Stimulated activated CD4-positive, alpha-beta T cell treated with anti-CD3 and anti-CD28 coated beads, TNF-alpha, amount 100 ng/mL, for 4 hours (primary cell): ENCODE data around the gene ADNP2.
"Not testable (repeated sequence)": the region's sequence is repeated elsewhere in the genome, so short reads cannot be mapped to it uniquely, and the experiment has no call there.

Experiments used
- DNase-seq, 3 experiments: peaks; one replicate each; pipeline ENCODE4 v3.0.0-alpha.2; 2020; ENCODE audit warnings: low read depth in 3 of 3

The ADNP2 gene

DNA sequence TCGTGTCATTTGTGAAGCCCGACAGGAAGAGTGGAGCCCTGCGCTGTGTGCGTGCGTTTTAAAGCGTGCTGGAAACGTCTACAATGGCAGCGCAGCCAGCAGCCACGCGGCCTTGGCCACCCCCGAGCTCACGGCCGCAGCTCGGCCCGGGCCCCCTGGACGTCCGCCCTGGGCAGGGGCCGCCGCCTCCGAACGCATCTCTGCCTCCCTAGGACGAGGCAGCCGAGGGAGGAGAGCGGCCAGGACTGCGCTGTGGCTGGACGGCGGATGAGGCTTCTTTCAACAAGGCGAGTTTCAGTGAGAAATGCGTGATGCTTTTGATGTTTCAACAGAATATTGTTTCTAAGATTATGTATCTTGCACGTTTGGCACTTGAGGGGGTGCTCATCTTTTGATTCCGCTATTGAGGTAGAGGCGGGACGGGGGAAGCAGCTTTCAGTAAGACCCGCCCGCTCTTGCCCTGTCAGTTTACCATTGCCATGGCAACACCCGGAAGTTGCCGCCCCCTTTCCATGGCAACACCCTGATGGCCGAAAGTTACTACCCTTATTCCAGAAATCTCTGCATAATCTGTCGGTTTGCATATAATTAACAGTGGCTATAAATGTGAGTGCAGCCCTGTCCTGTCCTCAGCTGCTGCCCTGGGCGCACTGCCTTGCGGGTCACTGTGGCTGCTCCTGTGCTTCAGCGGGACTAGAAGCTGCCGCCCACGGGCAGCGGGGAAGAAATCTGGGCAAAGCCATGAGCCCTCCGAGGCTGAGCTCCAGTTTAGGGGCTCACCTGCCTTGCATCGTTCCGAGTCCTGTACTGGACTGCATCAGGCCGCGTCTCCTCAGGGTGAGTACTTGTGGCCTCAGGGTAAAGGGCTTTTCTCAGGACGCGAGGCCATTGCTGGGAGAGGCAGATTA, 38.6 kb downstream of the ADNP2 start:
- peak; percentile 44 to 50 (median 50) for DNase-seq

DNA sequence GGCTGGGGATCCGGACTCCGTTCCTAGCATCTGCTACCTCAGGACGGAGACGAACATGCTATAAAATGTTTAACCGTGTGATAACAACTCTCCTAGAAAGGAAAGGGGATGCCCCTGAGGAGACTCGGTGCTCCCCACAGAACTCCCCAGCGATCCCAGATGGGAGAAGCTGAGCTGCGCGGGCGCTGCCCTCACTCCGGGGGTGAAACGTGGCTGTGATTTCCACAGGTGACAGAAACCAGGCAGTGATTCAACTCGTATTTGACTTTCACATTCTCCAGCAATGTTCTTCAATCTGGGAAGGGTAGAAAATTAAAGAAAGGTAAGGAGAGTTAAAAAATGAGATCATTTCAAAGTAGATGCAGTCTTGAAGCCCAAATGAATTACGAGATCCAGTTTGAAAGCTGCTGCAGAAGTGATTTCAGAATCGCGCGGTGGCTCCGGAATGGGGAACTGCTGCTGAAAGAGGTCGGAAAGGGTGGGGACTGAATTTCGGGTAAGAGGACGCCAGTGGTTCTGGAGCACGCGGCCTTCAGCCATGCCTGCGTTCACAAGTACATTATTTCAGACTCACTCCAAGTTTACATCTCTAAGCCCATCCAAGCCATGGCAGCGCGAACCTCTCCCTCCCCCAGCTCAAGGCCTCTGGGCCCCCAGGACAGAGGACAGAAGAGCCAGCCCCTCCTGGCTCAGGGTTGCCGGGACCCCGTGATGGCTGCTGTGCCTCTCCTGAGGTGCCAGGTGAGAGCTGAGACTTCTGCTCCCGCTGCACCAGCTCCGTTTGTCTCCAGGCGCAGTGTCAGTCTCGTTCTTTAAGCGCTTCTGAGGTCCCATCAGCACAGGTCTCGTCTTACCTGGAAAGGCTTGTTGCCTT, 39.5 kb downstream of the ADNP2 start:
- no peak for DNase-seq

DNA sequence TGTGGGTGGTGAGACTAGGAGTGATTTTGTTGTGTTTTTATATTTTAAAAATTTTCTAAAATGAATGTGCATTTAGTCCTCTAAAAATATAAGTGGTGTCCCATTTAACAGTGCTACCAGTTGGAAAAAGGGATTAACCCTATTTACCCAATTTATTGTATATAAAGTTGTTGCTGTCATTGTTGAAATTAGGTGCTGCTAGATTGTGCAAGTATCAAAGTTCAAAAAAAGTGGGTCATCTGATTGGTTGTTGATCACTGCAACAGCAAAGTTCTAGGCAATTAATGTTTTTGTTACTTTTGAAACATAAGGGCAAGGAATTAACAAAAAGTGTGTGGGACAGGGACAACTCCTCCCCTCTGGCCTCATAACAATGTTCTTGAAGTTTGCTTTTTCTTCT, 40.6 kb downstream of the ADNP2 start:
- DNase-seq: no peak

DNA sequence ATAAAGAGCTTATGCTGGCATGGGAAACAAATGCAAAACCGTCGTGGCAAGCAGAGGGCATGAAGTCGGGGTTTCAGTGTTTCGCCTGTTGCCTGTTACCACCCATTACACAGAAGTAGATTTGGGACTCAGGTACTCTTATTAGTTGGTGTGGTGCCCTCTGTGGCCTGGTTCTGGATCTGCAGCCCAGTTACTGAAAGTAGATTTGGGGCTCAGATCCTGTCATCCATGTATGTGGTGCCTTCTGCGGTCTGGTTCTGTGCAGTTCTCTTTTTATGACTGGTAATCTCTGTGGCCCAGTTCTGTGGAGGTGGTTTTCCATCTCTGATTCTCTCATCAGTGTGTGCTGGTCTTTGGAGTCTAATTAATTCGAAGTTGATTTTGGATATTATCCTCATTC, 45.2 kb downstream of the ADNP2 start:
- no peak for DNase-seq

DNA sequence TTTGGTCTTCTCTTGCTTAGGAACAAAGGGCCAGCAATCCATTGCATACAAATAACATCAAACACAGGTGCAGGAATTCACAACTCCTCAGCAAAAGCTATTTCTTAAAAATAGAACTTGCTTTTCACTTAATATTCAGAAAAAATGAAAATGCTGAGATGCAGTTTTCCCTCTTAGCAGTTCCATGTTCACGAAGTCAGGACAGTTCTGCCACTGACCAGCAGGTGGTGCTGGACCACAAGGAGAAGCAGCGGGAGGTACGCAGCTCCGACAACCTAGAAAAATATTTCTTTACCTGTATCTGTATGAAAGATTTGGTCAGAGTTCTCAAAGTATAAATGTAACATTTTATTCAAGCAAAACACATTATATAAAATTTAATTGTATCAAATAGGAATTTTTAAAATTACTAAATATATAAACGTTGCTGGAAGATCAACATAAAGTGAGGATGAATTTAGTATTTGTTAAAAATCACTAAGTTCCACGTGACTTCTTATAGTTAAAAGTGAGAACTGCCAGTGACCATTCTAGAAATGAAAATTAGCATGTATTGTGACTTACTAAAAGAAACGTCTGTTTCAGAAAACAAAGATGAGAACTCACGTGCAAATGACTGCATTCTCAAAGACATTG, 48.8 kb downstream of the ADNP2 start:
- peak; percentile 38 to 47 (median 47) for DNase-seq

DNA sequence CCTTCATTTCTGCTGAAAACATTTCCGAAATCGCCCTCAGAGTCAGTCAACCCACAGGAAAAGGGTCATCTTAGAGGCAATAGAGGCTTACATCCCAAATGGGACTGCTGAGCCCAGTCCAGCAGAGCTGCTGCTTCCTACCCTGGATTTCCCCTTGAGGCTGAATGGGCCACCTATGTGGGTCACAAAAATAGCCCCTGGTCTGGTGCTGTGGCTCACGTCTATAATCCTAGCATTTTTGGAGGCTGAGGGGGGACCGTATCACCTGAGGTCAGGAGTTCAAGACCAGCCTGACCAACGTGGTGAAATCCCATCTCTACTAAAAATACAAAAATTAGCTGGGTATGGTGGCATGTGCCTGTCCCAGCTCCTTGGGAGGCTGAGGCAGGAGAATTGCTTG, 49.3 kb downstream of the ADNP2 start:
- DNase-seq: no peak

DNA sequence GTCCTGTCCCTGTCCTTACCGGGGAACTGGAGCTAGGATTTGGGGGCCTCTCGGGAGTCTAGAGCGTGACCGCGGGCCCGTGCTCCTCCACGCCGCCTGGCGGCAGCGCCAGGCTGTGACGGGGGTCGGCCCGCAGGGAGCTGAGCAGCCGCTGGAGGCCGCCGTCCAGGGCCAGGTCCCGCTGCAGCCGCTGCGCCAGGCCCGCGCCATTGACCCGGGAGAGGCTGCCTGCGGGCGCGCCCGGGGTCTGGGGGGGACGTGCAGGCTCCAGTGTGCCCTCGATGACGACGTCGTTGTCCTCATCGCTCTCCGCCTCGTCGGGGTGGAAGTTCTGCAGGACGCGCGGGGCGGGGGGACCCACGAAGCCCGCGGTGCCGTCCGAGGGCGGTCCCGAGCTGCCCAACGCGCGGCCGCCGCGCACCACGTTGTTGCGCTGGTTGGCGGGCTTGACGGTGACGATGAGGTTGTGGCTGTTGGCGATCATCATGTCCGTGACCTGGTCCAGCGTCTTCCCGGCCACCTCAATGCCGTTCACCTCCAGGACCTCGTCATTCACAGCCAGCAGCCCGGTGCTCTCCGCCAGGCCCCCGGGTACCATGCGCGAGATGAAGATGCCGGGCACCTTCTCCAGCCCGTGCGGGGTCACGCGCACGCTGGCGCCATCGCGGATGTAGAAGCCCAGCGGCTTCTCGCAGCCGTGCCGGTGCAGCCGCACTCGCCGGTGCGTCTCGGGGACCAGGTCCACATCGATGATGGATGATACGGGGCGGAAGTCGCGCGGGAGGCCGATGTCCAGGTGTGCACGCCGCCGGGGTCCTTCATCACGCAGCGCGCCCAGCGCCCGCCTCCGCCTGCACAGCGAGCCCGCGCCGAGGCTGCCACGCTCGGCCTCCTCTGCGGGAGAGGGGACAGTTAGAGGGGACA, 50.9 kb downstream of the ADNP2 start:
- DNase-seq: no peak

DNA sequence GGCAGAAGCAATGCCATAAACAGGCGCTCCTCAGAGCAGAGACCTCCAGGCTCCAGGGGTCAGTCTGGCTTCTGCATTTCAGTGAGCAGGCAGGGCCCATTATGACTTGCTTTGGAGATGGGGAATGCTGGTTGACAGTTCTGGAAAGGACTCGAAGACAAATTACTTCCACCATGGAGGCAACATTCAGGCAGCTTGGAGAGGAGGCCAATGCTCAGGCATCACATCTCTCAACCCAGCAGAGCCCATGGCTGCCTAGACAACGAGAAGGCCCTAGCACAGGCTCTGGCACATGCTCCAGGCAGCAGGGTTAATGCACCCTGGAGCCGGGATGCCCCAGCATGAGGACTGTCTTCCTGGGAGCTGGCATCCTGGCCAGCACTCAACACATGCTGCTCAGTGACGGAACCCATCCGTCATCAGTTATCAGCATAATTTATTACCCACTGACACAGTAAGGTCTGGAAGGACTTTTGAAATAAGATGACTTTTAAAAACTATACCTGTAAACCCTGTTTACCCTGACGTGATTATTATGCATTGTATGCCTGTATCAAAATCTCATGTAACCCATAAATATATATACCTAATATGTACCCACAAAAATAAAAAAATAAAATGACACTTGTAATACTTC, 52.8 kb downstream of the ADNP2 start:
- DNase-seq: no peak

DNA sequence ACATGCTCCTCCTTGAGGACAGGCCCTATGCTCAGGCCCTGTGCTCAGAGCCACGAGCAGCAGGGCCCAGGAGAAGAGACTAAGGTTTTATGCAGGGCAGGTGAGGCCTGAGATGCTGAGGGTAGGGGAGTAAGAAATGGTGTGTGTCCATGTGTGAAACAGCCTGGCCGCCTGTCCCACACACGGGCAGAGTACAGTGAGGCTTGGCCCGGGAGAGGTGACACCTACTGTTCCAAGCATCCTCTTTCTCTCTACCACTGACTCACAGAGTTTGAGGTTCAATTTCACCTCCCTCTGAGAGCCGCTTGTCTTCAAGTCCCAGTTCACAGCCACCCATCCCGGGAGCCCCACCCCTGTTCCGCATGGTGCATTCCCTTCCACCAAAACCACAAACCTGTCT, 54.1 kb downstream of the ADNP2 start:
- no peak for DNase-seq

DNA sequence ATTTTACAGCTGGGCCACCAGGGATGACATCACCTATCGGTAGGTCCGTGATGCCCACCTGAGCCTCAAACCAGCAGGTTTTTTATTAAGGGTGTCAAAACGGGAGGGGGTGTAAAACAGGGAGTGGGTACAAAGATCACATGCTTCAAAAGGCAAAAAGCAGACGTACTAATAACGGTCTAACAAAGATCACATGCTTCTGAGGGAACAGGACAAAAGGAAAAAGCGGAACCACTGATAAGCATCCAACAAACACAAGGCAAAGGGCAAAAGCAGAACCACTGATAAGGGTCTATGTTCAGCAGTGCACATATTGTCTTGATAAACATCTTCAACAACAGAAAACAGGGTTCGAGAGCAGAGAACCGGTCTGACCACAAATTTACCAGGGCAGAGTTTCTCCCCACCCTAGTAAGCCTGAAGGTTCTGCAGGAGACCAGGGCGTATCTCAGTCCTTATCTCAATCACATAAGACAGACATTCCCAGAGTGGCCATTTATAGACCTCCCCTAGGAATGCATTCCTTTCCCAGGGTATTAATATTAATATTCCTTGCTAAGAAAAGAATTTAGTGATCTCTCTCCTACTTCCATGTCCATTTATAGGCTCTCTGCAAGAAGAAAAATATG, 55.8 kb downstream of the ADNP2 start:
- DNase-seq: not testable (repeated sequence)

DNA sequence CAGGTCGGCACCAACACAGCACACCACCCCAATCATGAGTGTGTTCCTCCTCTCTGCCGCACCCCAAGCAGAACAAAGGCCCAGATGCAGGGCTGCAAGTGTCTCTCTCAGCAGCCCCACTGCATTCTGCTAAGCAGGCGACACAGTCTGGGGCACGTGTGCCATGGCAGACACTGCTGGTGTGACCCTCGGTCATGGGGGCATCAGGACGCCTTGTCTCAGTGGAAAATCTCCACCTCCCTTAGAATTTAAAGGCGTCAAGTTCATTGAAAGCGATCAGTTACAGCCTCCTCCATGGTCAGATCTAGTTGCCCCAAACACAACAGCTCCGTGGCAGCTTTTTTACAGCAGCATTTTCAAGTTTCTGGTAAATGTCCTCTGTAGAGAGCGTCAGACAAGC, 57.2 kb downstream of the ADNP2 start:
- DNase-seq: no peak

DNA sequence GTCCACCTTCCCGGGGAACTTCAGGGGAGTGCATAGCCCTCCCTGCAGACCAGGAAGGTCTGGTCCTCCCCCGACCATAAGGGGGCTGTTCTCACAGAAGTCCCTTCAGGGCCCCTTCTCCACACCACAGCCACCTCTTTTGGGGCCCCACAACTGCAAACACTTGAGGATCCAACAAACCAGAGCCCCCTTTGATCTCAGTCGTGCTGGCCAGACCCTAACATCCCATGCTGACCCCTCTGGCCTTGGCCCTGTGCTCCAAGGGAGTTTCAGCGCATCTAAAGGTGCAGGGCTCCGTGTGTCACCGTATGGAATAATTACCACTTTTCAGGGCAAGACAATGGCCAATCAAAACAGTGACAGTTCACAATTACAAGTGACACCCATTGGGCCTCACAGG, 57.7 kb downstream of the ADNP2 start:
- DNase-seq: no peak

DNA sequence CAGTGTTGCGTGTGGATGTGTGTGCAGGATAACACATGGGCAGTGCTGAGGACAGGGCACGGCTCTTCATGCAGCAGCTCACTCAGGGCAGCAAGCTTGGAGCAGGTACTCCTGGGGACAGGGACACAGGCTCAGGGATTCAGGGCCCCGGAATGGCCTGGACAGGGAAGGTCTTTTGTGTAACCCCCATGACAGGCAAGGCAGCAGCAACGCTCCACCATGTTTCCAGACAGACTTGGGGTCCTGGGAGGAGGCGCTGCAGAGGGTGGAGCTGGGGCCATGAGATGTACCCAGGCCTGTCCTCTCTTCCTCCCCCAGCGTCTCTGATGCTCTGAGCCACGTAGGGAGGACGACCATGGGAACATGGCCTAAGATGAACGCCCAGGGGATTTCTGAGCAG, 58.3 kb downstream of the ADNP2 start:
- DNase-seq: no peak

DNA sequence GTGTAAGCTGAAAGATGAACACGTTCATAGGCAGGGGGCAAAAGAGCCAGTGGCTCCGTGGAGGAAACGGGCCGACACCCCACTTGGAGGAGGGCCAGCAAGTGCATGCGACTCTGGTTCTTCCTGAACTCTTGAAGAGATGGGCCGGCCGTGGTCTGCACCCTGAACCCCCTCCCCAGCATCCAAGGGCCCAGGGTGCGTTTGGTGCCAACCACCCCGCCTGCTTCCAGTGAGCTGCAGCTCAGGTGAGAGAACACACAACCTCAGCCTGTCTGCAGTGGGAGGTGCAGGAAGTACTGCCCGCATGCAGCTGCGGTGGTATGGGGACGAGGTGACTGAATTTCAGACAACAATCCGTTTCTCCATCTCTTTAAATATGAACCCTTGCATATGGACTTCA, 58.9 kb downstream of the ADNP2 start:
- no peak for DNase-seq

DNA sequence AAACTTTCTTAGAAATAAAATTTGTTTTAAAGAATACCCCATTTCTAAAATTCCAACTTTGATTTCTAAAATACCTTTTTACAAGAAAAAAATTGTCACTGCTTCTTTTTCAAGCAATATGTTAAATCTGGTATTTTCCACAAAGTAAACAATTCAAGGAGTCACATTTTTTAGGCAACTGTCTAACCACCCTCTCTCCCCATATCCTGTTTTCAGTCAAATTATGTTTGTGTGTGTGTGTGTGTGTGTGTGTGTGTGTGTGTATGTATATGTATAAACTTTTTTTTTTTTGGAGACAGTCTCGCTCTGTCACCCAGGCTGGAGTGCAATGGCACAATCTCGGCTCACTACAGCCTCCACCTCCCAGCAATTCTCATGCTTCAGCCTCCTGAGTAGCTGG, 59.3 kb downstream of the ADNP2 start:
- DNase-seq: no peak

DNA sequence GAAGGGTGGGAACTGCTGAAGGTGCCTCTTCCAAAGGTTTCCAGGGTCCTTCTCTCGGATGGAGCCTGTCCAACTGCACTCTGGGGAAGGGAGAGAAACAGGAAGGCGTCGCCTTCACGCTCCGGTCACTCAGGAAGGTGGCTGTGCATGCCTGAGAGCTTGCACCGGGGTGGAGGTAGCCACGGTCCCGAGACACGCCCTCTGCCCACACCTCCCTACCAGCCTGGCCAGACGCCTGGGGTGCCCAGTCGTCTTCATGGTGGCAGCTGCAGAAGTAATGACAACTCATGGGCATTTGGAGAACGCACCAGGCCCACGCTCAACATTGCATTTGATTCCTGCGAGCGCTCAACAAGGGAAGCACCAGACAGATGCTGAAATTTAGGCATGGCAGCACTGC, 59.9 kb downstream of the ADNP2 start:
- no peak for DNase-seq

DNA sequence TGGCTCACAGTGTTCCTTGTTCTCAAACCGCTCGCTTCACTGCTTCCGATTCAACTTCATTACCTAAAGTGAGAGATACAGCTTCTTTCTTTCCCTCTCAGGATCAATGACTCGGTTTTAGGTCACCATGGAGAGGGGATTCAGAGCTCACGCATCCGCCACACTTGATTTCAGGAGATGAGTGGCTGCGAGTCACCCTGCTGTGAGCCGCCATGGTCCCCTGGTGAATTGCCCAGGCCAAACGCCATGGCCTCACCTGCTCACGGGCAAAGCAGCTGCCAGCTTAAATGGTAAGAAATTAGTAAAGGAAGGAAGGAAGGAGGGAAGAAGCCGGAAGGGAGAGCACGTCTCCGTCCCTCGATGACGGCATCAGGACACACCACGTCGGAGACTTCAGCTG, 60.5 kb downstream of the ADNP2 start:
- no peak for DNase-seq

DNA sequence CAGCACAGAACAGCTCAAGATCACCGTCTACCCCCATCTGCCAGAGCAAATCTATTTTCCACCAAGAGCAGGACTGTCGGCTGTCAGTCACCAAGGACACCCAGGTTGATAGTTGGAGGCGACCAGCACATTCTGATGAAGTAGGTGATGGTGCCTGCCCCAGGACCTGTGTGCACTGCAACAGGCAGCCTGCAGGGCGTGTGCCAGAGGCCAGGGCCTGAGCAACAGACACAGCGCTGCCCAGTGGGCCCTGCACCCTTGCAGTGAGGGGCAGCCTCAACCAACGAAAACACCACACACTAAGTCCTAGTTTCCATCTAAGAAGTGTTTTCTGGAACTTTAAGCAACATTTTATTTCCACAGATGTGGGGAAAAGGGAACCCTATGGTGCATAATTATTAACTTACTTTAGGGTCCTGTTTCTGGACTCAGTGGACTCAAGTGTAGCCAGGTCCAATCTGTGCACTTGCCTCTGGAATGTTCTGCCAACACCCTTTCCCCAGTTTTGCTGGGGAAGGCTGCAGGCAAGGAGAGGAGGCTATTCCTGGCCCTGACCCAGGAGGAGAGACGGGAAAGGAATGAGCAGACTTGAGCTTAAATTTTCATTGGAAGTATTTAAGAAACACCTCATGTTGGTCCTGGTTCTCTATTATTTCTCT, 61.5 kb downstream of the ADNP2 start:
- DNase-seq: no peak

DNA sequence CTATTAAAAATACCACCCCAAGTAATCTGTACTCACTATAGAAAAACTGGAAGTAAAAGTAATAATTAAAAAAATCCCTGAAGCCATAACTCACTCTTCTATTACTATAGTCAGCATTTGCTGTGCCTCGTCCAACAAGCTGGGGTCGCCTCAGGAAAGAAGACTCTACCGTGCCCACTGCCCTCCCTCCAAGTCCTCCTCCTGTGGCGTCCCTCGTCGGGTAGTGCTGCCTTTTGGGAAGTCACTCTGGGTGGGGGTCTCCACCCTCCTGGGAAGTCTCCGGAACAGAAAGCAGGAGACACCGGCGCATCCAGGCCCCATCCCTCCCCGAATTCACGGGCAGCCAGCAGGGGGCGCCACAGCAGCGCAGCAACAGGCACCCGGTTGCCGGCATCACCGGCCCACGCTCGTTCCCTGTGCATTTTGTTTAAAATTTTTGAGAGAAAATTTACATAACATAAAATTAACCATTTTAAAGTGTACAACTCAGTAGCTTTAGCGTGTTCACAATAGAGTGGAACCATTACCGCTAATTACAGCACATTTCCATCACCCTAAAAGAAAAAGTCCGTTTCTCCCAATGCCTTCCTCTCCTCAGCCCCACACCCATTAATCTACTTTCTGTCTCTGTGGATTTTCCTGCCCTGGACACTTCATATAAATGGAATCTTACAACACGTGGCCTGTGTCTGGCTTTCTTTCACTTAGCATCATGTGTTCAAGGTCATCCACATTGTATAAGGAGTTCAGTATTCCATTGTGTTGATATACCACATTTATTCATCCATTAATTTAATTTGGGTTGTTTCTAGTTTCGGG, 62.2 kb downstream of the ADNP2 start:
- DNase-seq: peak in 1 of 3 experiments; percentile 11
